Kidney tubule cell (primary cell): ENCODE results near the gene LRCH3.

Experiments
- DNase-seq: peaks from one replicate; pipeline ENCODE4 v3.0.0-alpha.2; 2018; ENCODE audit warnings: low spot score

The LRCH3 gene

DNA sequence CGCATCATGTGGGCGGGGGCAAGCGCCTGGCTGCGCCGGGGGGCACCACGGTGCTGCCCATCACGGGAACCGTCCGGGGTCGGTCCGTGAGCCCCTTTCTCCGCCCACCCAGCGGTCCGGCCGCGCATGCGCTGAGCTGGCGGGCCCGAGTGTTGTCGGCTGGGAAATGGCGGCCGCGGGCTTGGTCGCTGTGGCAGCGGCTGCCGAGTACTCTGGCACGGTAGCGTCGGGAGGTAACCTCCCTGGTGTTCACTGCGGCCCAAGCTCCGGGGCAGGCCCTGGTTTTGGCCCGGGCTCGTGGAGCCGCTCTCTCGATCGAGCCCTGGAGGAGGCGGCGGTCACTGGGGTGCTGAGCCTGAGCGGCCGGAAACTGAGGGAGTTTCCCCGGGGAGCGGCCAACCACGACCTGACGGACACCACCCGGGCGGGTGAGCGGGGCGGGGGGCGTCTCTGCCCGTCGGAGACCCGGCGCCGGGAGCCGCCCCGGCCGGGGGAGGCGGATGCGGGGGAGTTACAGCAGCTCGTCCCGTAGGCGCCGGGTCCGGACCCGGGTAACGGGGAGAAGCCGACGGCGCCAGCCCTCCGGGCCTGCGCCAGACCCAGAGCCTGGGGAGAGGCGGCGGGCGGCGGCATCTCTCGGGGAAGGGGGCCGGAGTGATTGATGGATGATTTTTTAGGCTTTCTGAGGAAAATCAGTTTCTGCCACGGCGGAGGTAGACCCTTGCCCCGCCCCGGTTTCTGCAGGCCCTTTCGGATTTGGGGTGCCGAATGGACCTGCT, at the start of gene LRCH3:
TSS of gene LRCH3 (plus strand) at position 142 of the 779 bp plus-strand sequence. CDS start at position 167, 25 bp downstream.
- DNase-seq: peak; percentile 82

DNA sequence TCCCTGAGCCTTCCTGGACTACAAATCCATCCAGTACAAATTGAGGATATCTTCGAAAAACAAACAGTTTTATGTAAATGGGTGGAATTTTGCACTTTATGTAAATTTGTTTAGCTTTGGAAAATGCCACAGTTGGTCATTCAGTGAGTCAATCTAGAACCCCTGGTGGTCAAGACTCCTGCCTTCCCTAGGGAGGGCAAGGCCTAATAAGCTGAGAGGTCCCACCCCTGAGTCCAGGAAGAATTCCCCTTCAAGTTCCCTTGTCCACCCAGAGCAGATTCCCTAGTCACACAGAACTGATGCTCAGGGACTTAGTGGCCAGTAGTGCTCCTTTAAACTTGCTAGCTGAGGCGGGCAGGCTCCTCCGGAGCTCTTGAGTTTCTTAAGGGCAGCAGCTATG, 48.3 kb upstream of the LRCH3 start:
- DNase-seq: no peak

- no peak for DNase-seq
Observed at GRCh38 chr3:197746209-197746608, 44.8 kb upstream of the LRCH3 start.

DNA sequence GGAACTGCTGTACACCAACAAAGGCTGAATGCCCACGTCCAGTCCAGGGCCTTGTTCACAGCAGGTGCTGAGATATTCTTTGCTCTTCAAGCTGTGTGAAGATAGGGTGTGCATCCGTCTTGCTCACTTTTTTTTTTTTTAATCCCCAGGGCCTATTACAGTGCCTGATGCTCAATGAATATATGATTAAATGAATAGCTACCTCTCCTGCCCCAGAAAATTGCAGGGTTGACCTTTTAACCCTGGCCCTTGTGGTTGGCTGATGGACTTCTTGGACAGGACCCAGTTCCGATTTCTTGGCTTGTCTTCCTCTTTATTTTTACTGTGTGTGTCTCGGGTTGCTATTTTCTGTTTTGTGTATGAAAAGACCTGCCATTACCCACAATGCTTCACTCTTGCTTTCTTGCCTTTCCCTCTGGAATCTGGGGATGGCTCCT, 44.2 kb upstream of the LRCH3 start:
- no peak for DNase-seq

DNA sequence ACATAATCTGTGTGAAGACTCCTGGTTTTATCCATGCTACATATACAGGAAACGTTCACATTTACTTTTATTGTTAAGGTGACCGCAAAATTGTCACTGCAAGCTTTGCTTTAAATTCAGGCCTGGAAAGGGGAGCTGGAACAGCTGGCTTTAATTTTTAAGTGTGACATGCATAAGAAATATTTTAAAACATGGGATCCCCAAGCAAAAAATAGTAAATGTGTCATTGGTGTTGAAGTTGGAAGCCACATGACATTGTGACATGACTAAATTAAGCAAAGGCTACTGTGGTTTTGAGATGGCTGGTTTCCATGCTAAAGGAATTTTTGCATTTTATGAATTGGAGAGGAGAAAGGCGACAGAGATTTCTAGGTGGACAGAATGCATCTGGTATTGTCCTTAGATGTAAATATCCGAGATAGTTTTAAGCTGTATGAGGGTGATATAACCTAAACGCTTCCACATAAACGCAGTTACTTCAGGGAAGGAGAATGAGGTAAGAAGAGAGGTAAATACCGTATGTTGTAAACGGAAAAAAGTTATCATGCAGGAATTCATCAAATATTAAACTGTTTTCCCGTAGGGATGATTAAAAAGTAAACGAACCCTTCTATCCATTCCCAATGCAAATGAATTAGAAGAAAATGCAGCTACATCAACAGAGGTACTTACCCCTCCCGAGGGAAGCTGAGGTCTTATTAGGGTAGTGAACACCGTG, 42.3 kb upstream of the LRCH3 start:
- peak; percentile 13 for DNase-seq

- DNase-seq: peak; percentile 48
Observed at GRCh38 chr3:197749315-197749600, 41.8 kb upstream of the LRCH3 start.

GRCh38 chr3:197749601-197750395, 41.3 kb upstream of the LRCH3 start, which contains the start of gene FYTTD1:
Gene FYTTD1 (plus strand): TSS chr3:197749883. CDS start chr3:197749972, 89 bp downstream.
- peak; percentile 87 for DNase-seq

DNA sequence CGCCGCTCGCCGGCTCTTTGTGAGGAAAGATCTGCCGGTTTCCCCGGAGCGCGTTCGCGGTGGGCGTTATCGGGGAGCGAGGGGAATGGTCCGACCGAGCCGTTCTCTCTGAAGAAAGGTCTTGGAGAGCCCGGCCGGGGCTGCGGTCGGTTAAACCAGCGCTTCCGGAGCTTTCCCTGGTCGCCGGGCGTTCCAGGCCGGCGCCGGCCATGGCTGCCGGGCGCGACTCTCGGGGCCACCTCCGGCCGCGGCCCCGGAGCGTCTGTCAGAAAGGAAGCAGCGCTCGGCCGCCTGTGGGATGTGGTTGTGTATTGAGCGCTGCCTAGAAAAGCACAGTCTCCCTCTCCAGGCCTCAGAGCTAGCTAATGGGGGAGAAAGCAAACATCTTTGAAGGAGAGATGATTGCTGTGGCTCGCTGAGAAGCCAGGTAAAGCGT, 40.6 kb upstream of the LRCH3 start:
- DNase-seq: peak; percentile 68

- peak; percentile 57 for DNase-seq
Observed at GRCh38 chr3:197750858-197751737, 40.0 kb upstream of the LRCH3 start.

DNA sequence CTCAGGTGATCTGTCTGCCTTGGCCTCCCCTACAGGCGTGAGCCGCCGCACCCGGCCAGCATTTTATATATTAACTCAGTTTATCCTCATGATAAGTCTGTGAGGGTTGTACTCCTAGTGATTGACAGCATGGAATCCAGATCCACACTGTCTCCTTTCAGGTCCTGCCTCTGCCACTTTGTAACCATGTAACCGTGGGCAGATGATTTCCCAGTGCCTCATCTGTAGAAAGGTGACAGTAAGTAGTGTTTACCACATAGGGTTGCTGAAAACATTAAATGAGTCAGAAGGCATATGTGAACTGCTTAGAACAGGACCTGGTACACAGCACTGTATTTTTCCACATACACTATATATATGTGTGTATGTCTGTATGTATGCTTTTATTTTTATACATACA, 38.9 kb upstream of the LRCH3 start:
- peak; percentile 17 for DNase-seq

DNA sequence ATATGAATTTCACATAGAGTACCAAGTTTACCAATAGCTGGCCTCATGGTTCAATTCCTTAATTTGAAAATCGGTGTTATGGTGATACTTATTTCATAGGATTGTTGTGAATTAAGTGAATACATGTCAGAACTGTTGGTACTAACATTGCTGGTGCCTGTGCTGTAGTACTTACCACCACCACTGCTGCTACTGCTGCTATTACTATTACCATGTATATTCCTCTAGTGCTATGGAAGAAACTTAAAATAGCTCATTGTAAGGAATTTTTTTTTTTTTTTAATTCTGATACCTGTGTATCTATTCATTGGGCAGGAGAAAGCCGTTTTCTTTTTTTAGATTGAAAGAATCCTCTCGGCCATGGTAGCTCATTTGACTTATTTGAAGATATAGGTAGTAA, 37.8 kb upstream of the LRCH3 start:
- DNase-seq: no peak

DNA sequence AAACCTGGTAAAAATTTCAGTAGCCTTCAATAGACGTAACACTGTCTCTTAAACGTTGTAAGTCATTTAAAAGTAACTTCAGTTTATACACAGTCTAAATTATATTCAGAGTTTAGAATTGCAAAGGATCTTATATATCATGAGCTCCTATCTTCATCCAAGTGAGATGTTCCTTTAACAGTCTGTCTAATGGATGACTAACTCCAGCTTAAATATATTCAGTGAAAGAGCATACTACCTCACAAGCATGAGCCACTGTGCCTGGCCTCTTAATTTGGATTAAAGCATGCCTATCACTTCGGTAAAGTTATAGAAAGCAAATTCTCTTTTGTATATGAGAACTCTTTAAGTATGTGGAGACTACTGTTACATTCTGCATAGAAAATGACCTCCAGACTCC, 34.4 kb upstream of the LRCH3 start:
- DNase-seq: no peak

- no peak for DNase-seq
Observed at GRCh38 chr3:197758512-197758911, 32.5 kb upstream of the LRCH3 start.

DNA sequence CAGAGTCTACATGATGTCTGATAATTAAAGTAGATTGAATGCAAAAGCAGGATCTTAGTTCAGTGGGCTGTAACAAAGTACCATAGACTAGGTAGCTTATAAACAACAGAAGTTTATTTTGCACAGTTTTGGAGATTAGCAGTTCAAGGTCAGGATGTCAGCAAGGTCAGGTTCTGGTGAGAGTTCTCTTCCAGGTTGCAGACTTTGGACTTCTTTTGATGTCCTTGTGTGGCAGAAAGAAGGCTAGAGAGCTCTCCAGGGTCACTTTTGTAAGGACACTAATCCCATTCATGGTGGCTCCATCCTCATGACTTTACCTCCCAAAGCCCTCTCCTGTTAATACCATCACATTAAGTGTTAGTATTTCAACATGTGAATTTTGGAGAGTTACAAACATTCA, 29.3 kb upstream of the LRCH3 start:
- no peak for DNase-seq

- no peak for DNase-seq
Observed at GRCh38 chr3:197775317-197775716, 15.7 kb upstream of the LRCH3 start.

DNA sequence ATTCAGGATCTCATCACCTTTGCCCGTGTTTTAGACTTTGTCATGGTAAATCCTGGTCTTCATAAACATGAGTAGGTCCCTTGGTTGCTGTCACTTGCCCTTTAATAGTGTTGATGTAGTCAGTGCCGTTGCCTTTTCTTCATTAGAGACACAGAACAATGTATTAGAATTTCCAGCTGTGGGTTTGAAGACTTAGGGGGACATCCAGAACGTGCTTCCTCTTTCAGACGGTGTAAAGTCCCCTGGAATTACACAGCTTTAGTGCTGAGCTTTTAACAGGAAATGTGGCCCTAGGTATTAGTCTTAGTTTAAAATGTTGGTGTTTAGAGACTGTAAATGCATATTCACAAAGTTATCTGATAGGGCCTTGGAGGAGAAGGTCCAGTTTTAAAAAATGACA, 8.8 kb upstream of the LRCH3 start:
- no peak for DNase-seq

DNA sequence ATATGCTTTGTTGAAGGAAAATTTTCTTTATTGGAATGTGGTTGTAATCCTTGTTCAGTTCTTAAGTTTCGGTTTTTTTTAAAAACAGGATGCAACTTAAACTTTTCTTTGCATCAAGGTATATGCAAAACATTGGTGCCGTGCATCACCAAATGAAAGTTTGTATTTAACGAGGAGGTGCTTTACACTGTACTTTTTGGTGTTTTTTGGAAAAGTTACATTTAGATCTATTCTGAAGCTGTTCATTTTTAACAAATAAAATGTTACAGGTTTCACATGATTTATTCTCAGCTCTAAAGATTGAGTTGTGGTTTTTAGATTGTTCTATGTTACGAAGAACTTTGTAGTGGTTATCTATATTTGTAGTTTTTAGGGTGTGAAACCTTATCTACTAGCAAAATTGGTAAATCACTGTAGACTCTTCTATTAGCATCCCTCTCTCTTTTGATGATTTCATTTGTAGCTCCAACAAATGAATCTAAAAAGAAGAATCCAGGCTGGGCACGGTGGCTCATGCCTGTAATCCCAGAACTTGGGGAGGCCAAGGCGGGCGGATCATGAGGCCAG, 7.0 kb upstream of the LRCH3 start:
- DNase-seq: no peak

DNA sequence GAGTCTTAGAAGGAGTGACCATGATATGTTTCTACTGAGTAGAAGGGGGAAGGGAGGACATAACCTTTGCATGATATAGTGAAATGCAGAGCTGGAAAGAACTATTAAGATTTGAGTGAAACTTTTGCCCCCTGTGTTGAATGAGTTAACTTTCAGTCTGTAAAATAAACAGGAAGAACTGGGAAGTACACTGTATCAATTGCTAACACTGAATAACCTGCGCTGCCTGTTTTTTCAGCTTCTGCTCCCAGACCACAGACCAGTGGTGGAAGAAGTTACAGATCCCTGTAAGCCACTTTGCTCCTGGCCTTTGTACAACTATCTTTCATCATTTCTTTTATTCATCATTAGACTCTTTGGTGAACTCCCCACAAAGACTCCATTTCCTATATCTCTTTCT, 3.6 kb upstream of the LRCH3 start:
- no peak for DNase-seq

DNA sequence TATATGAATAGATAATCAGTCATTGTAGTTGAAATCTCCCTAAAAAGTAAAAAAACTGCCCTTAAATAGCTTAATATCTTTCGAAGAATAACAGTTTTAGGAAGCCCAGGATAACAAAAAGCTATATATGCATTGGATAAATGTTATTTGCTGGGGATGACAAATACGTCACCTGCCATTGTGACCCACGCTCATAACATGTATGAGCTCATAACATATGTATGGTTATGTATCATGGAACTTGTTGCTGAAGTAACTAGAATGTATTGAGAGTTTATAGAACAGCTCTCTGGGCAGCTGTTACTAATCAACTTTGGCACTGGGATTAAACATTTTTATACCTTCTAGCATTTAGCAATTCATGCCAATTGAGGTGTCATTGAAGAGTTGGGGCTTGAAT, 1.7 kb upstream of the LRCH3 start:
- DNase-seq: no peak

GRCh38 chr3:197790033-197790432, 1.0 kb upstream of the LRCH3 start:
- no peak for DNase-seq

GRCh38 chr3:197791892-197792647, 1.0 kb downstream of the LRCH3 start:
- peak; percentile 40 for DNase-seq
